ENCODE data around the gene CFAP77.

GRCh38 chr9:132557159-132557558 lies 147.1 kb downstream of the CFAP77 start:
- TF ChIP-seq, protein P1, sequence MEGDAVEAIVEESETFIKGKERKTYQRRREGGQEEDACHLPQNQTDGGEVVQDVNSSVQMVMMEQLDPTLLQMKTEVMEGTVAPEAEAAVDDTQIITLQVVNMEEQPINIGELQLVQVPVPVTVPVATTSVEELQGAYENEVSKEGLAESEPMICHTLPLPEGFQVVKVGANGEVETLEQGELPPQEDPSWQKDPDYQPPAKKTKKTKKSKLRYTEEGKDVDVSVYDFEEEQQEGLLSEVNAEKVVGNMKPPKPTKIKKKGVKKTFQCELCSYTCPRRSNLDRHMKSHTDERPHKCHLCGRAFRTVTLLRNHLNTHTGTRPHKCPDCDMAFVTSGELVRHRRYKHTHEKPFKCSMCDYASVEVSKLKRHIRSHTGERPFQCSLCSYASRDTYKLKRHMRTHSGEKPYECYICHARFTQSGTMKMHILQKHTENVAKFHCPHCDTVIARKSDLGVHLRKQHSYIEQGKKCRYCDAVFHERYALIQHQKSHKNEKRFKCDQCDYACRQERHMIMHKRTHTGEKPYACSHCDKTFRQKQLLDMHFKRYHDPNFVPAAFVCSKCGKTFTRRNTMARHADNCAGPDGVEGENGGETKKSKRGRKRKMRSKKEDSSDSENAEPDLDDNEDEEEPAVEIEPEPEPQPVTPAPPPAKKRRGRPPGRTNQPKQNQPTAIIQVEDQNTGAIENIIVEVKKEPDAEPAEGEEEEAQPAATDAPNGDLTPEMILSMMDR (IDR thresholded peaks at IDR 0.05; ENCODE audit: insufficient read depth, low read length, poor library complexity, severe bottlenecking), result no peak
- no peak for TF ChIP-seq EZH2phosphoT487 (conservative IDR thresholded peaks at IDR 0.05; ENCODE audit: low read length)

Data from SU-DHL-6 (cell line).